ENCODE data around the gene CD109.

GRCh38 chr6:73702444-73702843 lies 6.4 kb downstream of the CD109 start:
- TF ChIP-seq CTCF (IDR thresholded peaks at IDR 0.05) (no peak), POLR2A (IDR thresholded peaks at IDR 0.05) (no peak)
